ENCODE results near the gene ZBTB21.

ZBTB21 gene

DNA sequence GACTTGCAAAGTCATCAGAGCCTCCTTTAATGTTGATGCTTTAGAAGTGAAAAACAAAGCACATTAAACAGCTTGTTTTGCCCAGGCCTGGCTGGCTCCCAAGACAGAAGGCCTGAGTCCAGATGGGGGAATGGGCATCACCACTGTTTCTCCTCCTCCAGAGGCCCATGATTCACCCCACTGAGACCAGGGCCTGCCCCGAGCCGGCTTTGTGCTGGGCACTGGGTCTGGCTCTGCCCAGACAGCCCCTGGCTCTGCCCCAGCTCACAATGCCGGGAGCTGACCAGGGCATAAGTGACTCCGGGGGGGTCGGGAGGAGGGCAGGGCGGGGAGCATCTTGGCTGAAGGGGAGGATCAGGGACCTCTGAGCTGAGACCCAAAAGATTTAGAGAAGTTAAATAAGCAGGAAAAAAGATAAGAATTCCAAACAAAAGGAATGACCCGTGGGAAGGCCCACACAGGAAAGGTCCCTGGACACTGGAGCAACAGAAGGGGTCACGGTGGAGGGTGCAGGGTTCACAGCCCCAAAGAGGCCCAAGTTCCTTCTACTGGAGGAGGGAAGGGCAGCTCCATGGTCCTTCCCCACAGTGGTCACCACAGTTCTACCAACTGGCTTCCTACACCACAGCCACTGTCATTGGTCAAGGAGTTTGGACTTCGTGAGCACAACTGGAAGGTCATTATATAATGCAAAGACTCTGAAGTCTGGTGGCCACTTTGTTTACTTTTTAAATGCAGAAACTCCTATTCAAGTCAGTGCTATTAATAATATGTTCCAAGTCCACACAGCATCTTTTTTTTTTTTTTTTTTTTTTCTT lies 61.9 kb downstream of the ZBTB21 start:
- no peak for DNase-seq

DNA sequence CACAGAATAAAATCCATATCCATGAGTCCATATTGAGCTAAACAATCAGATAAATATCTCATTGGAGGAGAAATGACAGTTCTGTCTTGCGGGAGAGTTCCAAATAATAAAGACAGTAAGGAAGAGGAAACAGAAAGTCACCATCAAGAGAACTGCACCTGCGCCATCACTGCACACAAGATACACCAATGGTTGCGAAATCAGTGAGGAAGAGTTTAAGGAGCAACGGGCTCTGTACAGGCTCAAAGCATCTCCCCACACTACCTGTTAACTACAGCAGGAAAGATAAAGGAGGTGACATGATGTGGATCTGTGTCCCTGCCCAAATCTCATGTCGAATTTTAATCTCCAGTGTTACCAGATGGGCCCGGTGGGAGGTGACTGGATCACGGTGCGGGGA lies 64.2 kb downstream of the ZBTB21 start:
- DNase-seq = no peak

DNA sequence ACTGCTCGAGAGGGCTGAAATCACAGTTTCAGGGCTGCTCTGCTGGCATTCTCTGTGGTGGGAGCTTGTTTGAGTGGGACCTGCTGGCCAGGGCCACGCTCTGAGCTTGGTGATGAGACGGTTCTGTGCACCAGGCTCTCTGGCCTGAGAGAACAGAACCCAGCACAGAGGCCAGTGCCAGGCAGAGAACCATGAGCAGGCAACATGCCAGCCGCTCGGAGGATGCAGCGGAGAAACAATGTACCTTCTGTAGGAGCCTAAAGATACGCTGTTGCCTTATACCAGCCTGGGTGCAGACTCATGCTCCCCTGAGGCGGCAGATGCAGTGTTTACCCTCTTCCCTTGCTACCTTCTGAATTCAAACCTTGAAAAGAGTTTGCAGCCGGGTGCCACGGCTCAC lies 66.3 kb downstream of the ZBTB21 start:
- no peak for DNase-seq

DNA sequence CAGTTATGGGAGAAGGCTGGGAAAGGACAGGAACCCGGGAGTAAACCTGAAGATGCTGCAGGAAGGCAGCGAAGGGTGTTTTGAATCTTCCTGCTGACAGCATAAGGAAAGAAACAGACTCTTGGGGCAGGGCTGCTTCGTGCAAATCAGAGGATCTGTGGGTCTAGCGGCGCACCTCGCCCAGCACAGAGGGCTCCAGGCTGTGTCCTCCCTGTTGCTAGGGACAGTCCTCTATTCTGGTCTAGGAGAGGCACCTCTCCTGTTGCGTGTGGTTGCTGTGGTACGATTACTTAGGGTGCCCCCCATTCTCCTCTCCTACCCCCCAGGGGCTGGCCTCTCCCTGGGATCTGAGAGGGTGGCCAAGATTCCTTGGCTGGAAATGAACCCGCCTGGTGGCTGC lies 67.7 kb downstream of the ZBTB21 start:
- no peak for DNase-seq

DNA sequence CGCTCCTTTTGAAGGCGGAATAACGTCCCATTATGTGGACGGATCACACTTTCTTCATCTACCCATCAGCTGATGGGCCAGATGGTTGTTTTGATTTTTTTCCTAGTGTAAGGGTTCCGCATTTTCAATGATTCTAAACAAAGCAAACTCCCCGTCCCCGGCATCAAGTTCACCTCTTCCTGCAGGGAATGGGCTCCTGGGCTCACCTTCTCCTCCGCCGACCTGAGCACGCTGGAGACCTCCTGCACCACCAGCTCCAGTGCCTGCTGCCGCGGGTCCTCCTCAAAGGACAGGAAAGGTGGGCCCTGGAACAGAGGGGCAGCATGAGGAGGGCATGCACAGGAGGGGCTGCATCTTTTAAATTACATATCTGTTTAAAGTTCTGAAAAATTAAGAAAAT lies 68.2 kb downstream of the ZBTB21 start:
- no peak for DNase-seq

DNA sequence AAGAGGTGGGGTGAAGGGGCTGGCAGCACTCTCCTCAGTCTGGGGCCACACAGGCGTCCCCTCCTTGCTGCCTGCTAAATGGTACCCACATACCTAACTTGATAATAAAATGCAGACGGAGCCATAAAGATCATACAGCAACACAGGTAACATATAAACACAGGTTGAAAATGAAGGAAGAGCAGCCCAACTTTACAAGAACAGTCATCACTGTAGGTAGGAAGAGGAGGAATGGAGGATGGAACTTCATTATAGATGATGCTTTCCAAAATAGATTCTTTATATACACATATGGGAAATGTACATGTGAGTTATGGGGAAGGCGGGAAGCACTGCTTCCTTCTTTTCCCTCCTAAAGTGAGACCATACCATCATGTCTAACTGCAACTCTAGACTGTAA lies 69.7 kb downstream of the ZBTB21 start:
- no peak for DNase-seq

DNA sequence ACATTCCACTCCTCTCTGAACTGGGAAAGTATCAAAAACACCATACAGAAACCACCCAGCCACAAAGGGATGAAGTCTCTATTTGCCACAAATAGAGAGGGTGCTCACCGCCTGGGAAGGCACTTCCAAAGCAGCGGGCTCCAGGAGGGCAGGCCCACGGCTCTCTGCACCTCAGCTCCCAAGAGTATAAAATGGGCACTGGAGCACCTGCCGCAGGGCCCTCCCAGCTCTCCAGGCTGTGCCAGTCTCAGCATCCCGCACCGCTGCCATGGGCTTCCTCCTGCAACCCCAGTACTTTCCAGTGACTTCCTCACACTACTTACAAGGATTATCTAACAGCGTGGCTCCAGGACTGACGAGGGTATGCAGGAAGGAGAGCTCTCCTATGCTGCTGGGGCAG lies 70.8 kb downstream of the ZBTB21 start:
- no peak for DNase-seq
